ENCODE data around the gene MAPRE3.

The MAPRE3 gene

GRCh38 chr2:27038012-27038411 is 67.6 kb downstream of the MAPRE3 start:
- in situ Hi-C loops (cut with HindIII; ENCODE audit: low sequenced_read_pairs), result no loop called here

- in situ Hi-C loops (cut with HindIII; ENCODE audit: low sequenced_read_pairs), result no loop called here
Measured at GRCh38 chr2:27038631-27039339, 68.3 kb downstream of the MAPRE3 start.

GRCh38 chr2:27039426-27039825 is 69.0 kb downstream of the MAPRE3 start:
- in situ Hi-C loops (cut with HindIII; ENCODE audit: low sequenced_read_pairs), result no loop called here

GRCh38 chr2:27039871-27040270 is 69.4 kb downstream of the MAPRE3 start:
- in situ Hi-C loops (cut with HindIII; ENCODE audit: low sequenced_read_pairs), result no loop called here

- in situ Hi-C loops (cut with HindIII; ENCODE audit: low sequenced_read_pairs), result no loop called here
Measured at GRCh38 chr2:27040282-27040681, 69.8 kb downstream of the MAPRE3 start.

GRCh38 chr2:27041752-27042151 is 71.3 kb downstream of the MAPRE3 start:
- in situ Hi-C loops (cut with HindIII; ENCODE audit: low sequenced_read_pairs), result no loop called here

GRCh38 chr2:27042159-27042661 is 71.8 kb downstream of the MAPRE3 start:
- in situ Hi-C loops (cut with HindIII; ENCODE audit: low sequenced_read_pairs), result no loop called here

GRCh38 chr2:27042985-27043634 is 72.7 kb downstream of the MAPRE3 start:
- in situ Hi-C loops (cut with HindIII; ENCODE audit: low sequenced_read_pairs), result no loop called here

- in situ Hi-C loops (cut with HindIII; ENCODE audit: low sequenced_read_pairs), result no loop called here
Measured at GRCh38 chr2:27049422-27050280, 79.2 kb downstream of the MAPRE3 start.

- in situ Hi-C loops (cut with HindIII; ENCODE audit: low sequenced_read_pairs), result no loop called here
Measured at GRCh38 chr2:27050281-27050995, 80.0 kb downstream of the MAPRE3 start.

GRCh38 chr2:27050996-27051901 is 80.8 kb downstream of the MAPRE3 start, which contains the start of gene AGBL5:
Gene AGBL5 (plus strand): TSS chr2:27051668. CDS start chr2:27052959, 1,291 bp downstream.
- in situ Hi-C loops (cut with HindIII; ENCODE audit: low sequenced_read_pairs), result no loop called here

GRCh38 chr2:27051902-27052645 is 81.6 kb downstream of the MAPRE3 start:
- in situ Hi-C loops (cut with HindIII; ENCODE audit: low sequenced_read_pairs), result no loop called here

- in situ Hi-C loops (cut with HindIII; ENCODE audit: low sequenced_read_pairs), result no loop called here
Measured at GRCh38 chr2:27053321-27053720, 82.9 kb downstream of the MAPRE3 start.

- in situ Hi-C loops (cut with HindIII; ENCODE audit: low sequenced_read_pairs), result no loop called here
Measured at GRCh38 chr2:27053776-27054175, 83.3 kb downstream of the MAPRE3 start.

GRCh38 chr2:27054721-27055120 is 84.3 kb downstream of the MAPRE3 start:
- in situ Hi-C loops (cut with HindIII; ENCODE audit: low sequenced_read_pairs), result no loop called here

GRCh38 chr2:27057184-27057583 is 86.7 kb downstream of the MAPRE3 start:
- in situ Hi-C loops (cut with HindIII; ENCODE audit: low sequenced_read_pairs), result no loop called here

GRCh38 chr2:27058210-27058609 is 87.8 kb downstream of the MAPRE3 start:
- in situ Hi-C loops (cut with HindIII; ENCODE audit: low sequenced_read_pairs), result no loop called here

GRCh38 chr2:27059141-27059820 is 88.8 kb downstream of the MAPRE3 start:
- in situ Hi-C loops (cut with HindIII; ENCODE audit: low sequenced_read_pairs), result no loop called here
